NCI-H2171 (cell line): Measurements from ENCODE around the gene CDH23.

Experiments
- DNase-seq: peaks from one replicate; lab custom pipeline; 2025; lab: John Stamatoyannopoulos, UW

CDH23 gene

GRCh38 chr10:71724539-71724938 lies 327.8 kb downstream of the CDH23 start:
- no peak for DNase-seq

GRCh38 chr10:71725249-71725648 lies 328.5 kb downstream of the CDH23 start:
- no peak for DNase-seq

GRCh38 chr10:71725998-71726579 lies 329.4 kb downstream of the CDH23 start:
- DNase-seq, result no peak

- DNase-seq, result no peak
These were observed 329.9 kb downstream of the CDH23 start for GRCh38 chr10:71726580-71727104.

GRCh38 chr10:71727105-71727737 lies 330.5 kb downstream of the CDH23 start:
- no peak for DNase-seq

GRCh38 chr10:71727738-71728737 lies 331.3 kb downstream of the CDH23 start:
- DNase-seq, result peak; percentile 20

GRCh38 chr10:71729161-71729636 lies 332.5 kb downstream of the CDH23 start:
- DNase-seq, result peak; percentile 8

GRCh38 chr10:71731791-71732190 lies 335.1 kb downstream of the CDH23 start:
- DNase-seq, result no peak

- DNase-seq, result no peak
These were observed 338.1 kb downstream of the CDH23 start for GRCh38 chr10:71734797-71735196.

GRCh38 chr10:71735709-71736569 lies 339.2 kb downstream of the CDH23 start:
- no peak for DNase-seq

- peak; percentile 20 for DNase-seq
These were observed 339.8 kb downstream of the CDH23 start for GRCh38 chr10:71736570-71736952.

- DNase-seq, result peak; percentile 26
These were observed 340.5 kb downstream of the CDH23 start for GRCh38 chr10:71737001-71737833.

GRCh38 chr10:71737834-71738197 lies 341.1 kb downstream of the CDH23 start:
- DNase-seq, result no peak

GRCh38 chr10:71739358-71739900 lies 342.7 kb downstream of the CDH23 start:
- DNase-seq, result no peak

GRCh38 chr10:71740069-71740653 lies 343.4 kb downstream of the CDH23 start:
- DNase-seq, result no peak

- DNase-seq, result no peak
These were observed 344.3 kb downstream of the CDH23 start for GRCh38 chr10:71741029-71741428.

GRCh38 chr10:71741671-71742070 lies 345.0 kb downstream of the CDH23 start:
- no peak for DNase-seq

GRCh38 chr10:71742301-71743088 lies 345.8 kb downstream of the CDH23 start:
- no peak for DNase-seq
